CD4-positive, alpha-beta T cell treated with Interferon gamma for 1 hour (primary cell): ENCODE measurements around the gene HOXD13.

Source experiments
- DNase-seq: peaks from one replicate; pipeline ENCODE4 v3.0.0-alpha.2; 2020

HOXD13 gene

GRCh38 chr2:176136374-176137251 is 44.1 kb downstream of the HOXD13 start:
- no peak for DNase-seq

GRCh38 chr2:176137252-176137580 is 44.7 kb downstream of the HOXD13 start:
- no peak for DNase-seq

- no peak for DNase-seq
These were observed 45.4 kb downstream of the HOXD13 start for GRCh38 chr2:176137906-176138305.

GRCh38 chr2:176138526-176138922 is 46.0 kb downstream of the HOXD13 start:
- no peak for DNase-seq

GRCh38 chr2:176138923-176139660 is 46.6 kb downstream of the HOXD13 start:
- no peak for DNase-seq

GRCh38 chr2:176139661-176140512 is 47.4 kb downstream of the HOXD13 start:
- no peak for DNase-seq

GRCh38 chr2:176140513-176141317 is 48.2 kb downstream of the HOXD13 start:
- DNase-seq: peak; percentile 46

- DNase-seq: no peak
These were observed 49.8 kb downstream of the HOXD13 start for GRCh38 chr2:176142281-176142680.
